H9 (cell line): ENCODE data around the gene C16orf86. TPM values are rescaled to one million over a fixed set of nuclear protein-coding genes. Genes with fewer than 3 reads are reported as not detected.

Experiments
- DNase-seq: peaks from one replicate; pipeline ENCODE4 v3.0.0-alpha.2; 2017
- H2AFZ ChIP-seq: one replicate; pipeline ENCODE4 v1.6.1; 2013; ENCODE audit warnings: mild to moderate bottlenecking, low read length, control low read depth, moderate library complexity
- H2AK5ac ChIP-seq: 2 replicates; pipeline ENCODE4 v1.6.1; 2013; ENCODE audit warnings: low read length, control low read depth, mixed read lengths; ENCODE audit not compliant: insufficient read length
- H2BK120ac ChIP-seq: one replicate; pipeline ENCODE4 v1.6.1; 2013; ENCODE audit warnings: low read depth, mild to moderate bottlenecking, low read length, control low read depth, inconsistent platforms; ENCODE audit not compliant: poor library complexity, severe bottlenecking
- H2BK12ac ChIP-seq: 2 replicates; pipeline ENCODE4 v1.6.1; 2013; ENCODE audit warnings: low read length, control low read depth, mixed read lengths, low read depth; ENCODE audit not compliant: insufficient read length
- H2BK15ac ChIP-seq: 2 replicates; pipeline ENCODE4 v1.6.1; 2013; ENCODE audit warnings: low read depth, low read length, control low read depth
- H2BK20ac ChIP-seq: one replicate; pipeline ENCODE4 v1.6.1; 2013; ENCODE audit warnings: low read depth, mild to moderate bottlenecking, low read length, control low read depth, inconsistent platforms; ENCODE audit not compliant: poor library complexity, severe bottlenecking
- H2BK5ac ChIP-seq: 2 replicates; pipeline ENCODE4 v1.6.1; 2013; ENCODE audit warnings: low read length, control low read depth, mixed read lengths; ENCODE audit not compliant: insufficient read length
- H3K14ac ChIP-seq: 2 replicates; pipeline ENCODE4 v1.6.1; 2013; ENCODE audit warnings: low read length, control low read depth; ENCODE audit not compliant: insufficient read depth
- H3K18ac ChIP-seq: 2 replicates; pipeline ENCODE4 v1.6.1; 2013; ENCODE audit warnings: low read depth, mild to moderate bottlenecking, mixed read lengths, low read length, control low read depth; ENCODE audit not compliant: insufficient read length
- H3K23ac ChIP-seq: 2 replicates; pipeline ENCODE4 v1.6.1; 2013; ENCODE audit warnings: low read length, control low read depth, mixed read lengths, low read depth; ENCODE audit not compliant: insufficient read length
- H3K23me2 ChIP-seq: 2 replicates; pipeline ENCODE4 v1.6.1; 2013; ENCODE audit warnings: low read depth, mild to moderate bottlenecking, mixed read lengths, low read length, control low read depth; ENCODE audit not compliant: insufficient read length, poor library complexity, severe bottlenecking
- H3K27ac ChIP-seq: 2 replicates; pipeline ENCODE4 v1.5.1; 2013; ENCODE audit warnings: low read length, control low read depth, mixed read lengths, low read depth; ENCODE audit not compliant: insufficient read length
- H3K27me3 ChIP-seq: 2 replicates; pipeline ENCODE4 v1.6.1; 2013; ENCODE audit warnings: low read length, control low read depth, inconsistent platforms; ENCODE audit not compliant: insufficient read depth
- H3K4ac ChIP-seq: 2 replicates; pipeline ENCODE4 v1.6.1; 2013; ENCODE audit warnings: low read depth, mild to moderate bottlenecking, control low read depth, inconsistent platforms, low read length, moderate library complexity
- H3K4me1 ChIP-seq: 2 replicates; pipeline ENCODE4 v1.6.1; 2013; ENCODE audit warnings: low read length, control low read depth, inconsistent platforms; ENCODE audit not compliant: insufficient read depth
- H3K4me2 ChIP-seq: 2 replicates; pipeline ENCODE4 v1.6.1; 2013; ENCODE audit warnings: low read length, control low read depth, mixed read lengths; ENCODE audit not compliant: insufficient read length, insufficient read depth
- H3K56ac ChIP-seq: 2 replicates; pipeline ENCODE4 v1.6.1; 2013; ENCODE audit warnings: low read depth, mild to moderate bottlenecking, mixed read lengths, low read length, control low read depth; ENCODE audit not compliant: insufficient read length
- H3K79me1 ChIP-seq: 2 replicates; pipeline ENCODE4 v1.6.1; 2013; ENCODE audit warnings: low read depth, mild to moderate bottlenecking, moderate library complexity, low read length, control low read depth, inconsistent platforms; ENCODE audit not compliant: insufficient read depth, poor library complexity, severe bottlenecking
- H3K79me2 ChIP-seq: 2 replicates; pipeline ENCODE4 v1.6.1; 2013; ENCODE audit warnings: low read length, control low read depth, inconsistent platforms; ENCODE audit not compliant: insufficient read depth
- H3K9ac ChIP-seq: 2 replicates; pipeline ENCODE4 v1.6.1; 2013; ENCODE audit warnings: low read length, control low read depth, mixed read lengths; ENCODE audit not compliant: insufficient read length; ENCODE audit errors: extremely low read depth
- H3K9me3 ChIP-seq: one replicate; pipeline ENCODE4 v1.6.1; 2013; ENCODE audit warnings: low read depth, low read length, inconsistent platforms; ENCODE audit not compliant: control insufficient read depth
- H3T11ph ChIP-seq: one replicate; pipeline ENCODE4 v1.6.1; 2013; ENCODE audit warnings: mild to moderate bottlenecking, low read length, control low read depth, inconsistent platforms
- H4K20me1 ChIP-seq: one replicate; pipeline ENCODE4 v1.6.1; 2013; ENCODE audit not compliant: control insufficient read depth, insufficient read length, insufficient read depth
- H4K5ac ChIP-seq: 2 replicates; pipeline ENCODE4 v1.6.1; 2013; ENCODE audit warnings: low read depth, mild to moderate bottlenecking, mixed read lengths, low read length, control low read depth; ENCODE audit not compliant: insufficient read length
- H4K8ac ChIP-seq: replicated peaks from 2 replicates; pipeline ENCODE4 v1.6.1; 2013; ENCODE audit warnings: low read length, control low read depth, mixed read lengths, low read depth; ENCODE audit not compliant: insufficient read length
- H4K91ac ChIP-seq: 2 replicates; pipeline ENCODE4 v1.6.1; 2013; ENCODE audit warnings: low read depth, mild to moderate bottlenecking, moderate library complexity, mixed read lengths, low read length, control low read depth; ENCODE audit not compliant: insufficient read length
- H3K27ac Mint-ChIP-seq, 3 experiments: 2 replicates in 2 of 3; 3 replicates in 1 of 3; pipeline ENCODE4 v1.8.0; 2020 to 2021; ENCODE audit warnings: mixed read lengths in 3 of 3, mild to moderate bottlenecking in 1 of 3, moderate library complexity in 1 of 3
- H3K27me3 Mint-ChIP-seq: 2 replicates; pipeline ENCODE4 v1.8.0; 2021; ENCODE audit warnings: low read depth, mild to moderate bottlenecking, moderate library complexity, mixed read lengths
- H3K36me3 Mint-ChIP-seq, 3 experiments: 2 replicates in 2 of 3; 3 replicates in 1 of 3; pipeline ENCODE4 v1.8.0; 2020 to 2021; ENCODE audit warnings: low read depth in 3 of 3, mixed read lengths in 3 of 3; ENCODE audit not compliant: insufficient read depth in 1 of 3
- H3K4me1 Mint-ChIP-seq, 2 experiments: 2 replicates each; pipeline ENCODE4 v1.8.0; 2020; ENCODE audit warnings: mixed read lengths in 2 of 2
- H3K4me3 Mint-ChIP-seq, 2 experiments: 2 replicates in 1 of 2; 3 replicates in 1 of 2; pipeline ENCODE4 v1.8.0; 2020 to 2021; ENCODE audit warnings: mild to moderate bottlenecking in 2 of 2, mixed read lengths in 2 of 2, moderate library complexity in 1 of 2
- H3K9me3 Mint-ChIP-seq, 2 experiments: 2 replicates in 1 of 2; 3 replicates in 1 of 2; pipeline ENCODE4 v1.8.0; 2020; ENCODE audit warnings: mild to moderate bottlenecking in 2 of 2, mixed read lengths in 2 of 2, moderate library complexity in 1 of 2
- CTCF ChIP-seq: fragments of 200-600 bp; sonication (generic); conservative IDR thresholded peaks from 3 replicates; pipeline ENCODE4 v1.8.0; 2021; ENCODE audit warnings: antibody characterized with exemption, mild to moderate bottlenecking
- whole genome bisulfite sequencing: extraction: QIAGEN DNeasy Blood & Tissue Kit; methylation state at CpG from one replicate; pipeline ENCODE4 v1.1.7; 2013; ENCODE audit warnings: missing lambda C conversion rate, low lambda C conversion rate, mixed read lengths; ENCODE audit not compliant: insufficient read length; ENCODE audit errors: extremely low coverage; 5-methylcytosine and 5-hydroxymethylcytosine counted together
- total RNA-seq: library from RNA; stranded (reverse); gene quantifications from 2 replicates; pipeline ENCODE4 v1.2.1, GENCODE V29; 2021

Gene C16orf86
- total RNA-seq, 1 experiment from 2014 or later: 1.5 TPM

GRCh38 chr16:67628216-67628615 lies 38.4 kb upstream of the C16orf86 start:
- H3K4ac ChIP-seq: no peak overlapping the region
- H2BK20ac ChIP-seq: no peak overlapping the region
- no peak overlapping the region for H2BK5ac ChIP-seq
- WGBS: no CpG with 5 or more reads among the region's 14 CpGs
- H4K8ac ChIP-seq: no peak overlapping the region
- no peak overlapping the region for H2BK15ac ChIP-seq
- no peak overlapping the region for H3K27ac ChIP-seq
- H3K14ac ChIP-seq: no peak overlapping the region
- no peak for DNase-seq
- Mint-ChIP-seq H3K36me3 (peaks cover 38 to 84% (median 66%) of the 10 kb centered on the region in 3 experiments), H3K27me3 (no peaks in the 10 kb centered on the region), H3K4me1 (no peaks in the 10 kb centered on the region), H3K4me3 (no peak overlapping the region), H3K27ac (peak overlapping the region in 1 of 3 experiments; percentile 76; a peak in 4 of 7 replicates), H3K9me3 (no peaks in the 10 kb centered on the region)
- no peaks in the 10 kb centered on the region for H3K79me1 ChIP-seq
- H4K91ac ChIP-seq: no peak overlapping the region
- TF ChIP-seq CTCF: no peak
- no peak overlapping the region for H4K5ac ChIP-seq
- no peaks in the 10 kb centered on the region for H3K23me2 ChIP-seq
- H3K9me3 ChIP-seq: no peaks in the 10 kb centered on the region
- no peaks in the 10 kb centered on the region for H3K27me3 ChIP-seq
- H3T11ph ChIP-seq: no peak overlapping the region
- no peak overlapping the region for H3K56ac ChIP-seq
- no peak overlapping the region for H2BK120ac ChIP-seq
- H3K18ac ChIP-seq: no peak overlapping the region
- H2AK5ac ChIP-seq: no peak overlapping the region
- H3K4me1 ChIP-seq: no peaks in the 10 kb centered on the region
- no peak overlapping the region for H3K23ac ChIP-seq
- H4K20me1 ChIP-seq: no peaks in the 10 kb centered on the region
- no peaks in the 10 kb centered on the region for H3K79me2 ChIP-seq
- H2AFZ ChIP-seq: no peak overlapping the region
- no peak overlapping the region for H3K4me2 ChIP-seq
- H2BK12ac ChIP-seq: no peak overlapping the region
- no peak overlapping the region for H3K9ac ChIP-seq
